Measurements from ENCODE around the gene AKR1C4. TPM values are rescaled to one million over a fixed set of nuclear protein-coding genes. Genes with fewer than 3 reads are reported as not detected.
A peak's percentile ranks its signal among the peaks of the same experiment; 100 is the strongest.

Gene AKR1C4
- not detected in 2 replicates for total RNA-seq (2022)
- Bru-seq, nascent RNA: not detected
- BruChase-seq, experiment 1, labeled RNA remaining after a 6-hour chase: not detected
- BruChase-seq, experiment 2, labeled RNA remaining after a 2-hour chase: not detected
- long read RNA-seq: 0 reads

GRCh38 chr10:5196702-5197113, at the start of gene AKR1C4:
Gene AKR1C4, plus strand, starts transcription at chr10:5196837. Its CDS starts 31 bp downstream, at chr10:5196868.
- TF ChIP-seq CTCF (IDR thresholded peaks at IDR 0.05; ENCODE audit: unreplicated experiment): no peak
- Mint-ChIP-seq H3K4me3 (ENCODE audit: unreplicated experiment) (no peak within 1 kb of the TSS), H3K4me1 (ENCODE audit: insufficient read depth, unreplicated experiment) (no peaks in the 10 kb centered on the region), H3K9me3 (ENCODE audit: unreplicated experiment) (no peaks in the 10 kb centered on the region), H3K27ac (ENCODE audit: low read depth, unreplicated experiment) (no peak within 1 kb of the TSS), H3K27me3 (ENCODE audit: insufficient read depth, unreplicated experiment) (no peaks in the 10 kb centered on the region), H3K36me3 (ENCODE audit: insufficient read depth, unreplicated experiment) (no peaks in the 10 kb centered on the region)
- intact Hi-C loops (cut with micrococcal nuclease): no loop called here
- BruUV-seq (replicated peaks): no TSS peak
- CTCF ChIA-PET: no interaction called here
- DNase-seq (ENCODE audit: unreplicated experiment): no peak
- POLR2A ChIA-PET: interaction anchor here (0.8 to 1.7 kb wide), 2 partner anchors 8 to 19 kb away, joined by 3 to 4 read pairs; no protein-coding TSS in a partner anchor

GRCh38 chr10:5146920-5147254, 49.8 kb upstream of the AKR1C4 start:
- ChIA-PET CTCF (no interaction called here), POLR2A (interaction anchor here (0.6 kb wide), 1 partner anchor 743 kb away, joined by 3 read pairs; the partner anchor contains the start of genes ANKRD16 and FBH1)
- H3K4me3 Mint-ChIP-seq (ENCODE audit: unreplicated experiment): no peak overlapping the region
- no peaks in the 10 kb centered on the region for H3K27me3 Mint-ChIP-seq (ENCODE audit: insufficient read depth, unreplicated experiment)
- no peaks in the 10 kb centered on the region for H3K9me3 Mint-ChIP-seq (ENCODE audit: unreplicated experiment)
- no TSS peak for BruUV-seq (replicated peaks)
- H3K36me3 Mint-ChIP-seq (ENCODE audit: insufficient read depth, unreplicated experiment): no peaks in the 10 kb centered on the region
- TF ChIP-seq CTCF (IDR thresholded peaks at IDR 0.05; ENCODE audit: unreplicated experiment): no peak
- no peak for DNase-seq (ENCODE audit: unreplicated experiment)
- intact Hi-C loops (cut with micrococcal nuclease): no loop called here
- H3K4me1 Mint-ChIP-seq (ENCODE audit: insufficient read depth, unreplicated experiment): peaks cover 11% of the 10 kb centered on the region
- H3K27ac Mint-ChIP-seq (ENCODE audit: low read depth, unreplicated experiment): no peak overlapping the region

- no peaks in the 10 kb centered on the region for H3K36me3 Mint-ChIP-seq (ENCODE audit: insufficient read depth, unreplicated experiment)
- POLR2A ChIA-PET: no interaction called here
- no peak for DNase-seq (ENCODE audit: unreplicated experiment)
- no peaks in the 10 kb centered on the region for H3K27me3 Mint-ChIP-seq (ENCODE audit: insufficient read depth, unreplicated experiment)
- peaks cover 11% of the 10 kb centered on the region for H3K4me1 Mint-ChIP-seq (ENCODE audit: insufficient read depth, unreplicated experiment)
- no peak for TF ChIP-seq CTCF (IDR thresholded peaks at IDR 0.05; ENCODE audit: unreplicated experiment)
- no peak overlapping the region for H3K4me3 Mint-ChIP-seq (ENCODE audit: unreplicated experiment)
- CTCF ChIA-PET: interaction anchor here (0.7 kb wide), 1 partner anchor 1019 kb away, joined by 6 read pairs; no protein-coding TSS in a partner anchor
- no peak overlapping the region for H3K27ac Mint-ChIP-seq (ENCODE audit: low read depth, unreplicated experiment)
- BruUV-seq (replicated peaks): no TSS peak
- intact Hi-C loops (cut with micrococcal nuclease): no loop called here
- H3K9me3 Mint-ChIP-seq (ENCODE audit: unreplicated experiment): no peaks in the 10 kb centered on the region
Observed at GRCh38 chr10:5147255-5147980, 49.2 kb upstream of the AKR1C4 start.

- no peak overlapping the region for H3K4me3 Mint-ChIP-seq (ENCODE audit: unreplicated experiment)
- peaks cover 11% of the 10 kb centered on the region for H3K4me1 Mint-ChIP-seq (ENCODE audit: insufficient read depth, unreplicated experiment)
- no peak for DNase-seq (ENCODE audit: unreplicated experiment)
- H3K9me3 Mint-ChIP-seq (ENCODE audit: unreplicated experiment): no peaks in the 10 kb centered on the region
- no peaks in the 10 kb centered on the region for H3K27me3 Mint-ChIP-seq (ENCODE audit: insufficient read depth, unreplicated experiment)
- peak overlapping the region; percentile 0 for H3K27ac Mint-ChIP-seq (ENCODE audit: low read depth, unreplicated experiment)
- no TSS peak for BruUV-seq (replicated peaks)
- intact Hi-C loops (cut with micrococcal nuclease): no loop called here
- H3K36me3 Mint-ChIP-seq (ENCODE audit: insufficient read depth, unreplicated experiment): no peaks in the 10 kb centered on the region
- ChIA-PET CTCF (interaction anchor here (0.6 to 0.7 kb wide), 2 partner anchors 156 to 1020 kb away, joined by 3 to 6 read pairs; no protein-coding TSS in a partner anchor), POLR2A (interaction anchor here (0.7 kb wide), 1 partner anchor 186 kb away, joined by 3 read pairs; no protein-coding TSS in a partner anchor)
- TF ChIP-seq CTCF (IDR thresholded peaks at IDR 0.05; ENCODE audit: unreplicated experiment): no peak
Observed at GRCh38 chr10:5147981-5148677, 48.5 kb upstream of the AKR1C4 start.

All from MCF 10A (cell line).